Measurements from ENCODE around the gene TNFRSF1A.
A peak's percentile ranks its signal among the peaks of the same experiment; 100 is the strongest.

- TF ChIP-seq ZEB1 (IDR thresholded peaks at IDR 0.05; ENCODE audit: insufficient replicate concordance, low read depth) (no peak), YY1 (IDR thresholded peaks at IDR 0.05; ENCODE audit: insufficient read depth, insufficient replicate concordance, low read depth, low read length) (peak; percentile 17), ZNF232 (CRISPR knock-in tag; IDR thresholded peaks at IDR 0.05; ENCODE audit: borderline replicate concordance) (no peak), SOX5 (CRISPR knock-in tag; IDR thresholded peaks at IDR 0.05; ENCODE audit: borderline replicate concordance) (no peak; the same call in 1 of the 2 replicates), USF2 (IDR thresholded peaks at IDR 0.05; ENCODE audit: low read depth, low read length) (no peak), USF2 (CRISPR knock-in tag; IDR thresholded peaks at IDR 0.05; ENCODE audit: borderline replicate concordance) (no peak; the same call in 1 of the 2 replicates), ATF7-NPFF (CRISPR knock-in tag; IDR thresholded peaks at IDR 0.05; ENCODE audit: low read depth) (peak; percentile 80)
- TF ChIP-seq, protein P1, sequence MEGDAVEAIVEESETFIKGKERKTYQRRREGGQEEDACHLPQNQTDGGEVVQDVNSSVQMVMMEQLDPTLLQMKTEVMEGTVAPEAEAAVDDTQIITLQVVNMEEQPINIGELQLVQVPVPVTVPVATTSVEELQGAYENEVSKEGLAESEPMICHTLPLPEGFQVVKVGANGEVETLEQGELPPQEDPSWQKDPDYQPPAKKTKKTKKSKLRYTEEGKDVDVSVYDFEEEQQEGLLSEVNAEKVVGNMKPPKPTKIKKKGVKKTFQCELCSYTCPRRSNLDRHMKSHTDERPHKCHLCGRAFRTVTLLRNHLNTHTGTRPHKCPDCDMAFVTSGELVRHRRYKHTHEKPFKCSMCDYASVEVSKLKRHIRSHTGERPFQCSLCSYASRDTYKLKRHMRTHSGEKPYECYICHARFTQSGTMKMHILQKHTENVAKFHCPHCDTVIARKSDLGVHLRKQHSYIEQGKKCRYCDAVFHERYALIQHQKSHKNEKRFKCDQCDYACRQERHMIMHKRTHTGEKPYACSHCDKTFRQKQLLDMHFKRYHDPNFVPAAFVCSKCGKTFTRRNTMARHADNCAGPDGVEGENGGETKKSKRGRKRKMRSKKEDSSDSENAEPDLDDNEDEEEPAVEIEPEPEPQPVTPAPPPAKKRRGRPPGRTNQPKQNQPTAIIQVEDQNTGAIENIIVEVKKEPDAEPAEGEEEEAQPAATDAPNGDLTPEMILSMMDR (CRISPR knock-in tag; IDR thresholded peaks at IDR 0.05): peak; percentile 59
Measured at GRCh38 chr12:6363330-6364043, 21.6 kb upstream of the TNFRSF1A start.
